Forelimb muscle (tissue), 1 donor: ENCODE measurements around the gene UROC1. TPM values are rescaled to one million over a fixed set of nuclear protein-coding genes. Genes with fewer than 3 reads are reported as not detected.

ENCODE experiments used
- DNase-seq: peaks from one replicate; pipeline ENCODE4 v3.0.0-alpha.2; 2013; ENCODE audit warnings: low read depth
- polyA plus RNA-seq: library from polyadenylated mRNA; unstranded; fragments of 120-200 nt; gene quantifications from one replicate; pipeline ENCODE4 v1.2.1, GENCODE V29; 2013; ENCODE audit not compliant: insufficient read length

UROC1 gene
- polyA plus RNA-seq, 1 donor: 0.10 TPM

DNA sequence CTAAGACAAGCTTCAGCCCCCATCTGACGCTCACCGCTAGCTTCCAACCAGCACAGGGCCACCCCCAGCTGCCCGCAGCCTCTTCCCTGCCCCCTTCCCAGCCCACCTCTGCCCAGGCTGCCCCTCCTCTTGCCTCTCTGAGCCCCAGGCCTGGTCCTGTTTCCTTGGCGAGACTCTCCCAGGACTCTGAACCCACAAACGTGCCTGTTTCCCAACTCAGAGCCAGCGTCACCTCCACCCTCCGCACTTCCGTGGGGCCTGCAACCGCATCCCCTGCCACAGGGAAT is 76.9 kb downstream of the UROC1 start:
- DNase-seq: no peak

DNA sequence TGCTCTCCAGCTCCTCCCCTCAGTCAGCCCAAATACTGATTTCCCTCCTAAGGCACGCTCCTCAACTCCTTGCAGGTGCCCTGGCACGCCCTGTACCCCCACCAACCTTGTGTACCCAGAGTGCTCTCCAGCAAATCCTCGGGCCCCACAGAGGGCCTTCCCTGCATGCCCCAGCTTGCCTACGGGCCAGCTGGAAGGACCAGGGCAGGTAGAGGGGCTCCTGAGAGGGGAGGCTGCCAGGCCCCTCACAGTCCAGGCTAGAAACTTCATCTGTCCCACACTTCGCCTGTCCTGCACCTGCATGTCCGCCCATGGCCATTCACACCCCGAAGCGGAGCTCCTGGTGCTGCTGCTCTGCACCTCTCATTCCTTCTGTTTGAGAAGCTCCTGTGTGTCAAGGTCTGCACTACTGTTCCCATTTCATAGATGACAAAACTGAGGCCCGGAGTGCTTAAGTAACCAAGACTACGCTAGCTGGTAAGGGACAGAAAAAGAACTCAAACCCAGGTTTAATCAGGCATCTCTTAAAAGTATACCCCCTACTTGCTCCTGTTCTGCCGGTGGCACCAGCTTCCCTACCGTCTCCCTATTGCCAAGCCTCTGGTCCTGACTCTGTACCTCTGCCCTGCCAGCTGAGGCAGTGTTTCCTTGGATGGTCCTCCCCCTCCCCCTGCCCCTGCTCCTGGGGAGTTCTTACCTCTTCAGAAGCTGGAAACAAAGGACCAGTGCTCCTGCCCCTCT is 77.4 kb downstream of the UROC1 start:
- DNase-seq: no peak

DNA sequence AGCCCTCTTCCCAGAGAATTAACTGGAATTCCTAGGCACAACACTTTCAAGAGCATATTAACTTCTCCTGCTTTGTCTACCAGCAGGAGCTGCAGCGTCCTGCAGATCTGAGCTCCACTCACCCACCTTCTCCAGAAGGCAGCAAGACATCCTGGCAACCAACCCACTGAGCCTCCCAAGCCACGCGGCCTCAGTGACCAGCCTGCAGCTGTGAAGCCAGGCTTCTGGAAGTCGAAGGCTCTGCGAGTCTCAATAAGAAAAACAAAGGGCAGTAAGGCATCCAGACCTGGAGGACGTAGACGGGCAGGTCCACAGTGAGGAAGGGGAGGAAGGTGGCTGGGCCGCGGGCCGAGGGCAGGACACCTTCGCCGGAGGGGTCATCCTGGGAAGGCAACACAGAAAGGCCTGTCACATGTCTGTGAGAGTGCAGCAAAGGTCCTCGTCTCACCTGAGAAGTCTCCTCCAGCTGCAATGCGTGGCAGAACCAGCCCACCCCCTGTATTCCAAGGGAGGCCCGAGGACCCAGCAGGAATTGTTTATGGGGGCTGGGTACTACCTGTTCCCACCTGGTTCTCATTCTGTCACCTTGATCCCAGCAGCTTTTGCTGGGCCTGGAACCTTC is 78.1 kb downstream of the UROC1 start:
- DNase-seq: no peak

DNA sequence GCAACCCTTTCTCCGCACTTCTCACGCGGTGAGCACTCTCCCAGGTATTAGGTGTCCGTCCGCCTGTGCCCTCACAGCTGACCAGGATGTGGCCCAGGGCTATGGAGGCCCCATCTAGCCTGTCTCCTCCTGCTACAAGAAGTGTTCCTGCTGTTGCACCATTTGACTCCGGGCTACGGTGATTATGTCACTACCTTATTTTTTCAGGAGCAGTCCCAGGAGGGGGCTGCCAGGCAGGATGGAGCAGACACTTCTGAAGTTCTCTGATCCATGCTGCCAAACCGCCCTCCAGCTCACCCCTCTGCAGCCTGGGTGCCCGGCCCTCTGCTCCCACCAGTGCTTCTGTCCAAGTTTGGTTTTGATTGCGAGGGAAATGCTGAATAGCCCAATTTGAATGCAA is 78.8 kb downstream of the UROC1 start:
- no peak for DNase-seq

DNA sequence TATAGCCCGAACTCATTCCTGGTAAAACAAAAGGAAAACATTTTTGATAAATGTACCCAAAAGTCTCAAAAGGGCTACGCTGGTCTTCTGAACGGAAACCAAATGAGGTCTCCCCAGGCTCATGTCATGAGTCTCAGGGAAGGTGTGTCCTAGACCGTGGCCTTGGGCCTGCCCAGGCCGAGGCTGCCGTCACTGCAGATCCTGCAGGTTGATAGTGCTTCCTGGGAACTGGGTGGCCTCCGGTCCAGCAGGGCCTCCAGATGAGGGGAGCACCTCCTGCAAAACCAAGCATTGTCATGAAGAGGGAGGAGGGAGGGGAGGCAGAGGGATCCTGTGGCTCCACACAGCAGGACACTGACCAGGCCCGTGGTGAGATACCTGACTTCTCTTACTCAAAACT is 79.4 kb downstream of the UROC1 start:
- DNase-seq: no peak

DNA sequence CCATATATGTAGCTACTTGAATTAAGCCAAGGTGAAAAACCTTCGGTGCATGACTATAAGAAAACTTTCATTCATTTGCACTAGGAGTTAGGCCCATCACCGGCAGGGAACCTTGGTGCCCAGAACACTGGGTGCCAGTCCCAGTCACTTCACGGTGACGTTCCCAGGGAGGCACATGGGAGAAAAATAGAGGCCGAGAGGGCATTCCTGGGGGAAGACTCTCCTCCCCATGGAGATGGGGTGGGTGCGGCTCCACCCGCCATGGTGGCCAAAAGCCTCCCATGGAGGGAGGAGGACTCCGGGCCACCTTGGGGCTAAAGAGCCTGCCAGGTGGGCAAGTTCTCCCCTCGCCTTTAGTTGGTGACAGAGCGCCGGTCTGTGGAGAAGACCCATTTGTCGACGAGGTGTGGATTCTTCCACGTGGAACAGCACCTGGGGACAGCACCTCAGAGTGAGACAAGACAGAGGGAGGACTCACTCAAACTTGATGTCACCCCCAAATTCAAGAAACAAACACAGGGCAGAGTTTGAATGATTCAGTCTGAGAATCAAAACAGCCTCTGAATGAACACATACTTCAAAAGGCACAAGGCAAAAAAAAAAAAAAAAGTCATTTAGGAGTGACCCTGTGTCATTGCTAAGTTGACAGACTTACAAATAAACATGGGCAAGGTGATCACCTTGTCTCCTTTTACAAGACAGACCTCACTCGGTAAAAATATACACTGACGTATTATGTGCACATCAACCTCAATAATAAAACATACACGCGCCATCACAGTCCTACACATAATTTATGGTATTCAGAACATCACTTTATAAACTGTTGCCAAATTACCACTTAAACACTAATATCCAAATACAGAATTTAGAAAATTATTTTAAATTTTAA is 80.5 kb downstream of the UROC1 start:
- DNase-seq: no peak

DNA sequence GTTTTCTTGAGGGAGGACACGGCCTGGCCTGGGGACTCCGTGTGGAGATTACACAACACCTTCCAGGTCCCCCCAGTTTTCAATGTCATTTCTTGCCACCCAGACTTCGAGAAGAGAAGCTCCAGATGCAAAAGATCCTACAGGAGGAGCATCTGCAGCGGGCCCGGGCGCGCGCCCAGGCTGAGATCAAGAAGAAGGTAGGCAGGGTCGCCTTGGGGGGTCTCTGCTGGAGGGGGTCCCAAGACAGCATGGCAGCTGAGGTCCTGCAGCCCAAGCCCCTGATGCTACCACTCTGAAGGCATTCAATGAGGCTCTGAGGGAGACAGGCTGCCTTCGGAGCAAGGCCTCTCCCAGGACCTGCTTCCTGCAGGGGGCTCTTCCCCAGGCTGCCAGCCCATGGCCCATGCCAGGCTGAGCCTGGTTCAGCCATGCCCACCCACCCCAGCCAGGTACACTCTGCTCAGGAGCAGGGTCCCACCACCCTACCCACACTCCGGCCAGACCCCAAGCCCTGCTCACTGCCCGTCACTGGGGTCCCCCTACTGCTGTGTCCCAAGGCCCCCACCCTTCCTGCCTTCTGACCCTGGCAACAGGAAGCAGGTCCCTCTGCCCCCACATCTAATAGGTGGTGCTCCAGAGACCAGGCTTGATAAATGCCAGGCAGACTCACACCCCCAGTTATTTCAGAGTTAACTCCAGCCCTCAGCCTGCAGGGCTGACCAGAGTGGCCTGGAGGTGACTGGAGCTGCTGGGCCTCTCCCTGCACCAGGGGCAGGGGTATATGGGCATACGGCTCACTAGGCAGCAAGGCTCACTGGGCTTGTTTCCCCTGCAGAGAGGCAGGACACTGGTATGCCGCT is 81.9 kb downstream of the UROC1 start:
- no peak for DNase-seq

DNA sequence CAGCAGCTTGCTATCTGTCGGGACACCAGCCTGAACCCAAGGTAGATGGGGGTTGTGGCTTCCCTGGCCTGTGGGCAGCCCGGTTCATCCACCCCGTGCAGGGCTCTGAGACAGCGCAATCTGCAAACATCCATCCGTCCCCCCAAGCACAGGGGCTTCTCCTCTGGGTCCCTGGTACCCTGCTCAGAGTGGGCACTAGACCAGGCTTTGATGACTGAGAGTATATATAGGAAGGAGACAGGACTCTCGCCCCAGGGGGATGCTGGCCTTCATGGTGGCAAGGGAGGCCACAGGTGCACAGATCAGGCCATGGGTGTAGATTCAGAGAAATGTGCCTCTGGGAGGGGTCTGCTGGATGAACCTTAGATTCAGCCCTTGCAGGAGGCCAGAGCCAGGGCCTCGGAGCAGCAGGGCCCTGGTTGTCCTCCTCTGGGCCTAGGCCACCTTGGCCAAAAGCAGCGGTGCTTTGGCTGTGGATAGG is 82.6 kb downstream of the UROC1 start:
- no peak for DNase-seq

DNA sequence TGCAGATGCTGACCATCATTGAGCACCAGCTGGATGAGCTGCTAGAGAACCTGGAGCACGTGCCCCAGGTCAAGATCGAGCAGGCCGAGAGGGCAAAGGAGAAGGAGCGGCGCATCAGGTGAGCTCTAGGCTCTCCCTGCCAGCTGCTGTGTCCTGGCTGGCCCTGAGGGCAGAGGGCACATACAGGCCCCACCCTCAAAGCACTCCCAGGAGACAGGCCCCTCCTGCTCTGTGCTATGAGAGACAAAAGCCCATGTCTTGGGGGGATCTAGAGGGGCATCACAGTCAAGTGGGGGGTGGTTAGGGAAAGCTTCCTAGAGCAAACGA is 83.3 kb downstream of the UROC1 start:
- DNase-seq: no peak

DNA sequence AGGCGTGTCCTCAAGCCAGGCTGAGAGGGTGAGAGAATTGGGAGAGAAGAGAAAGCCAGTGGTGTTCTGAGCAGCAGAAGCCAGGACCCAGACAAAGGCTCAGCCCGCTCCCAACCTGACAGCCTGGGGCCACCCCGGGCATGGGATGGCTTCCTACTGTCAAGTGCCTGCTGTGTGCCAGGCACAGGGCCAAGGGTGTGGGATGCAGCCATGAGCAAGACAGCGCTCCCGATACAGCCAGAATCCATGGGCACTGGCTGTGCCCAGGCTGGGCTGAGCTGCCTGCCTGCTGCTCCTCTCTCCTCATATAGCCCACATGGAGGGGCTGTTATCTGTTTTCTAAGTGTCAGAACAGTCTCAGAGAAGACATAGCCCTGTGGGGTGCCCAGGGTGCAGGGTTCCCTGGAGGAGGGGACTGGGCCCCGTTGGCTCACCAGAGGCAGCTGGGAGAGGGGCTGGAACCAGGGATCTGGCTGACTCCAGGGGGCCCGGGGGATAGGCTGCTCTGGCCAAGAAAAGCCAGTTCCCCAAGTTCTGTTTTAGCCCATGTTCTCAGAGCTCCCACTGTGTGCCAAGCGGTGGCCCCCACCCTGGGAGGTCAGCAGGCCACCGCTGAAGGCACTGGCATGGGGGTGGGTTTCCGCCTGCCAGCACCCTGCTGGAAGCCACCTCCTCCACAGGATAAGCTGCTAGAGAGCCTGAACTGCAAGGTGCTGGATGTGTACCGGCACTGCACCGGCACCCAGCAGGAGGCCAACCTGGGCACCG is 83.9 kb downstream of the UROC1 start:
- DNase-seq: no peak

DNA sequence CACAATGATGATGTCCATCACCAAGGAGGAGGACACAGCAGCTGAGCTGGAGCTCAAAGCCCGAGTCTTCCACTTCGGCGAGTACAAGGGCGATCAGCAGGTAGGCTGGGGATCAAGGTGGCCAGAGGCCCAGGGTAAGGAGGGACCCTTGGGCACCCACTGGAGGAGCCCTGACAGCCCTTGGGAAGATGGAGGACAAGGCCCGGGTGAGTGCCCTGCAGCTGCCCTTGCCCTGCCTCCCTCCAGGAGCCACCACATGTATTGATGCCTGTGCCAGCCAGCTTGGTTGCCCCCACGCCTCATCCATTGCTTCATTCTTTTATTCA is 84.5 kb downstream of the UROC1 start:
- DNase-seq: no peak

DNA sequence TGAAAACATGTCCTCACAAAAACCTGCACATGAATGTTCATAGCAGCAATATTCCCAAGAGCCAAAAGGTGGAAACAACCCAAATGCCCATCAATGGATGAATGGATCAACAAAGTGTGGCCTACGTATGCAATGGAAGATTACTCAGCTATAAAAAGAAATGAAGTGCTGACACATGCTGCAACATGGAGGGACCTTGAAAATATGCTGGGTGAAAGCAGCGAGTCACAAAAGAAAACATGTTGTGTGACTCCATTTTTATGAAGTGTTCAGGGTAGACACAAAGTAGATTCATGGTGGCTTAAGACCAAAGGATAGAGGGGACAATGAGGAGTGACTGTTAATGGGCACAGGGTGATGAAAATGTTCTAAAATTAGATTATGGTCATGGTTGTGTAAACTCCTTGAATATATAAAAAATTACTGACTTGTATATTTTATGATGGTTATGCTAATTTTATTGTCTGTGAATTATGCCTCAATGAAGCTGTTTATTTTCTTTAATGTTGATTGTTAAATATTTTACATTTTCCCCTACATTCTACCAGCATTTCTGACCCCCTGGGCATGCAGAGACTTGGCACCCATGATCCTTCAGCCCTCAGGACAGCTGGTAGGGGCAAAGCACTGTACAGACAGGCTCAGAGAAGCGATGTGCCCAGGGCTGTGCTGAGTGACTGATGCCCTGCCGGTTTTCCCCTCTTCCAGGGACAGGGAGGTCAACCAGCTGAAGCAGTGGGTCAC is 85.0 kb downstream of the UROC1 start:
- no peak for DNase-seq

Other genes with a start within 250 kb of the UROC1 start
- 1.7 TPM for gene KLF15, start 160.4 kb downstream of the UROC1 start, polyA plus RNA-seq
- gene CFAP100, start 122.9 kb downstream of the UROC1 start, polyA plus RNA-seq: 0.94 TPM
- 25.6 TPM for gene ZXDC, start 41.9 kb downstream of the UROC1 start, polyA plus RNA-seq
- gene CHST13, start 6.4 kb upstream of the UROC1 start, polyA plus RNA-seq: 0.16 TPM
- gene C3orf22, start 41.2 kb upstream of the UROC1 start, polyA plus RNA-seq: not detected
- gene TXNRD3, start 137.4 kb upstream of the UROC1 start, polyA plus RNA-seq: 8.4 TPM
- 7.9 TPM for gene CHCHD6, start 186.5 kb upstream of the UROC1 start, polyA plus RNA-seq